ENCODE data around the gene ITPKA. TPM values are rescaled to one million over a fixed set of nuclear protein-coding genes. Genes with fewer than 3 reads are reported as not detected.

The ITPKA gene
- total and polyA plus RNA-seq, 2 of the 13 experiments (the other 11 are each of a cell fraction or from before 2014, with no cell fraction given), result 13.2 to 41.3 TPM

- TF ChIP-seq ZNF704 (CRISPR knock-in tag; IDR thresholded peaks at IDR 0.05; ENCODE audit: borderline replicate concordance) (no peak; the same call in 1 of the 2 replicates), ZNF777 (CRISPR knock-in tag; IDR thresholded peaks at IDR 0.05) (0 out of 2 replicates have a peak, but pooled peaks have one; percentile 55), ATF1 (CRISPR knock-in tag; IDR thresholded peaks at IDR 0.05) (no peak), ZNF501 (CRISPR knock-in tag; IDR thresholded peaks at IDR 0.05) (peak; percentile 84), HMGA1 (CRISPR knock-in tag; conservative IDR thresholded peaks at IDR 0.05) (no peak), NFIB (CRISPR knock-in tag; IDR thresholded peaks at IDR 0.05; ENCODE audit: borderline replicate concordance) (no peak), TCF7L2 (IDR thresholded peaks at IDR 0.05; ENCODE audit: low read depth, low read length) (no peak), TFAP4 (IDR thresholded peaks at IDR 0.05; ENCODE audit: borderline replicate concordance, low read depth) (no peak), ZNF605 (CRISPR knock-in tag; IDR thresholded peaks at IDR 0.05) (peak; percentile 80), ZBED4 (CRISPR knock-in tag; IDR thresholded peaks at IDR 0.05; ENCODE audit: borderline replicate concordance) (0 out of 2 replicates have a peak, but pooled peaks have one; percentile 67), ZNF891 (CRISPR knock-in tag; IDR thresholded peaks at IDR 0.05) (peak; percentile 75), SNAI1 (CRISPR knock-in tag; IDR thresholded peaks at IDR 0.05; ENCODE audit: borderline replicate concordance) (0 out of 2 replicates have a peak, but pooled peaks have one; percentile 29), POLR2G (IDR thresholded peaks at IDR 0.05; ENCODE audit: low read depth, low read length) (peak; percentile 87), POLR2A (IDR thresholded peaks at IDR 0.05; ENCODE audit: insufficient read depth in 1 of 2, low read depth in 2 of 2, low read length in 2 of 2) (peak in 1 of 2 experiments; percentile 70; a peak in 2 of 4 replicates), ZNF431 (CRISPR knock-in tag; IDR thresholded peaks at IDR 0.05; ENCODE audit: borderline replicate concordance, low read depth) (no peak), NFKB2 (CRISPR knock-in tag; IDR thresholded peaks at IDR 0.05; ENCODE audit: borderline replicate concordance) (peak; percentile 66; the same call in 1 of the 2 replicates), ZFP37 (CRISPR knock-in tag; IDR thresholded peaks at IDR 0.05; ENCODE audit: borderline replicate concordance) (0 out of 2 replicates have a peak, but pooled peaks have one; percentile 16), ZBTB20 (CRISPR knock-in tag; IDR thresholded peaks at IDR 0.05; ENCODE audit: borderline replicate concordance, low read depth) (peak; percentile 91; the same call in 1 of the 2 replicates), FOXM1 (CRISPR knock-in tag; IDR thresholded peaks at IDR 0.05) (no peak), FLYWCH1 (CRISPR knock-in tag; IDR thresholded peaks at IDR 0.05) (no peak), MATR3 (CRISPR knock-in tag; IDR thresholded peaks at IDR 0.05) (no peak), STAT5B (CRISPR knock-in tag; IDR thresholded peaks at IDR 0.05) (no peak), ZFP82 (CRISPR knock-in tag; IDR thresholded peaks at IDR 0.05; ENCODE audit: borderline replicate concordance) (0 out of 2 replicates have a peak, but pooled peaks have one; percentile 45)
Measured at GRCh38 chr15:41493205-41493901, at the start of gene ITPKA (continued).
